HepG2 (cell line): ENCODE data around the gene ATG2A. TPM values are rescaled to one million over a fixed set of nuclear protein-coding genes. Genes with fewer than 3 reads are reported as not detected.

Experiments used
- ARID4A ChIP-seq: sonication (generic); formaldehyde crosslinking; IDR thresholded peaks from 2 replicates; pipeline ENCODE4 v1.5.0; 2020; ENCODE audit warnings: mild to moderate bottlenecking, missing genetic modification reagents, borderline replicate concordance
- ATF7 ChIP-seq, 2 experiments: fragments of 450-650 bp in 1 of 2; sonication (generic) in 1 of 2; formaldehyde crosslinking in 1 of 2; IDR thresholded peaks; 2 replicates each; pipeline versions ENCODE4 v1.4.0 to v1.6.1; 2016 to 2020; ENCODE audit warnings: antibody characterized with exemption in 1 of 2, mild to moderate bottlenecking in 1 of 2, missing genetic modification reagents in 1 of 2
- CEBPB ChIP-seq: IDR thresholded peaks from 2 replicates; pipeline ENCODE4 v1.6.1; 2011; ENCODE audit warnings: low read depth, low read length, improper control_type of control experiment, borderline replicate concordance
- CENPT ChIP-seq: sonication (generic); formaldehyde crosslinking; IDR thresholded peaks from 2 replicates; pipeline ENCODE4 v1.8.0; 2022; ENCODE audit warnings: low read depth, mild to moderate bottlenecking, moderate library complexity, missing genetic modification reagents
- DRAP1 ChIP-seq: IDR thresholded peaks from 2 replicates; pipeline ENCODE4 v1.6.1; 2016; ENCODE audit warnings: missing genetic modification reagents, missing compliant biosample characterization
- HMGA1 ChIP-seq: sonication (generic); formaldehyde crosslinking; conservative IDR thresholded peaks from 2 replicates; pipeline ENCODE4 v1.4.0; 2020; ENCODE audit warnings: missing genetic modification reagents
- MAX ChIP-seq: IDR thresholded peaks from 2 replicates; pipeline ENCODE4 v1.6.1; 2012; ENCODE audit warnings: inconsistent platforms
- MEIS2 ChIP-seq: sonication (generic); formaldehyde crosslinking; IDR thresholded peaks from 2 replicates; pipeline ENCODE4 v1.9.0; 2021; ENCODE audit warnings: mild to moderate bottlenecking, missing genetic modification reagents
- NR1H2 ChIP-seq: sonication (generic); formaldehyde crosslinking; IDR thresholded peaks from 2 replicates; pipeline ENCODE4 v1.8.1; 2022; ENCODE audit warnings: low read depth, missing genetic modification reagents, borderline replicate concordance
- PAWR ChIP-seq: sonication (generic); formaldehyde crosslinking; IDR thresholded peaks from 2 replicates; pipeline ENCODE4 v1.4.0; 2020; ENCODE audit warnings: missing genetic modification reagents, mild to moderate bottlenecking, borderline replicate concordance
- PRDM4 ChIP-seq: sonication (generic); formaldehyde crosslinking; IDR thresholded peaks from 2 replicates; pipeline ENCODE4 v1.9.0; 2021; ENCODE audit warnings: missing genetic modification reagents, borderline replicate concordance
- TCF7L2 ChIP-seq: IDR thresholded peaks from 2 replicates; pipeline ENCODE4 v1.6.1; 2011; ENCODE audit warnings: mild to moderate bottlenecking, low read depth, low read length, moderate library complexity
- U2AF2 ChIP-seq: fragments of 200-400 bp; formaldehyde crosslinking; IDR thresholded peaks from 2 replicates; pipeline ENCODE4 v1.6.1; 2017; ENCODE audit warnings: low read depth, mild to moderate bottlenecking, low read length
- ZNF296 ChIP-seq: sonication (generic); formaldehyde crosslinking; conservative IDR thresholded peaks from 2 replicates; pipeline ENCODE4 v1.5.0; 2020; ENCODE audit warnings: mild to moderate bottlenecking, missing genetic modification reagents
- ZNF329 ChIP-seq: sonication (generic); formaldehyde crosslinking; IDR thresholded peaks from 2 replicates; pipeline ENCODE4 v1.9.0; 2021; ENCODE audit warnings: low read depth, mild to moderate bottlenecking, missing genetic modification reagents
- ZNF543 ChIP-seq: sonication (generic); formaldehyde crosslinking; IDR thresholded peaks from 2 replicates; pipeline ENCODE4 v1.4.0; 2020; ENCODE audit warnings: mild to moderate bottlenecking, missing genetic modification reagents
- ZNF605 ChIP-seq: sonication (generic); formaldehyde crosslinking; IDR thresholded peaks from 2 replicates; pipeline ENCODE4 v1.8.0; 2022; ENCODE audit warnings: mild to moderate bottlenecking, missing genetic modification reagents
- ZNF616 ChIP-seq: sonication (generic); formaldehyde crosslinking; IDR thresholded peaks from 2 replicates; pipeline ENCODE4 v1.5.0; 2020; ENCODE audit warnings: low read depth, mild to moderate bottlenecking, missing genetic modification reagents
- ZSCAN9 ChIP-seq: IDR thresholded peaks from 2 replicates; pipeline ENCODE4 v1.6.1; 2016; ENCODE audit warnings: borderline replicate concordance
- polyA plus RNA-seq, 8 experiments: library from polyadenylated mRNA; depleted of rRNA in 3 of 8; stranded (reverse) in 7 of 8; unstranded in 1 of 8; fragments of >200 nt; fragmentation: Illumina TruSeq in 4 of 8; extraction: Trizol in 4 of 8; gene quantifications; 2 replicates each; pipeline versions ENCODE4 v1.2.1 to v1.2.3, GENCODE V29; 2011 to 2016; ENCODE audit warnings: low read depth in 4 of 8, missing spikeins in 1 of 8, mixed read lengths in 1 of 8; ENCODE audit not compliant: insufficient read depth in 1 of 8
- total RNA-seq, 5 experiments: library from RNA; depleted of rRNA; stranded (reverse); fragments of >200 nt; fragmentation: Illumina TruSeq; extraction: Trizol; gene quantifications; 2 replicates each; pipeline ENCODE4 v1.2.3, GENCODE V29; 2016; ENCODE audit warnings: low read depth in 1 of 5
- TF ChIP-seq, protein P1 (sequence below): sonication (generic); formaldehyde crosslinking; IDR thresholded peaks from 2 replicates; pipeline ENCODE4 v1.8.0; 2022; ENCODE audit warnings: missing genetic modification reagents, mild to moderate bottlenecking, moderate library complexity, borderline replicate concordance

ATG2A gene
- total and polyA plus RNA-seq, 2 of the 13 experiments (the other 11 are each of a cell fraction or from before 2014, with no cell fraction given) = 6.7 to 8.0 TPM

DNA sequence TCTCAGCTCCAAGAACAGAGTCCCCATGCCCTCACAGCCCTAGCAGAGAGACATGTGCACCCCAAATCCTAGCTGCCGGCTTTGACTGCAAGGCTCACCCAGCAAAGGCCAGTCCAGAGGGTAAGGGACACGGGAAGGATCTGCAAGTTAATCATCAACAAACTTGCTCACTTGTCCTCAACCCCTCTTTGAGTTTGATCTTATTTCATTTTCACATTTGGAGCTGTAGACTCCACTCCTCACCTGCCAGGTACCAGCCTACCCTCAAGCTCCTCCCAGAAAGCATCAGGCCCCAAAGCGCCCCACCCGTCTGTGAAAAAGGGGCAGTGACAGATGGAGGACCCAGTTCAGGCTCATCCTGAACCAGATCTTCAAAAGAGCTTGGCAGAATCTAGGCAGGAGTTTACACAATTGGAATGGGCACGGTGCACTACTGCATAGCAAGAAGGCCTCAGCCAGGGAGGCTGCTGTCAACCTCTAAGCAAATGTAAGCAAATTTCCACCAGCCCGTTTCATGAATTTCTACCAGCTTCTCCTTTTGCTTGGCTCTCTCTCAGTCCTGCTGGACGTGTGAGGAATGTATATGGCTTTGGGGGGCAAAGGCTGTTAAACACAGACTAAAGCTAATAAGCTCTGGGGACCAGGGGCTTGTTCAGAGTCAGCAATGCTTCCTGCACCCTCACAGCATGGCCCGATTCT lies 44.1 kb downstream of the ATG2A start (continued):
- no peak for TF ChIP-seq CENPT (CRISPR knock-in tag)
- TF ChIP-seq ZNF543 (CRISPR knock-in tag) = no peak
- TF ChIP-seq U2AF2 = no peak
- TF ChIP-seq NR1H2 (CRISPR knock-in tag) = no peak
- no peak for TF ChIP-seq ZNF616
- TF ChIP-seq HMGA1 (CRISPR knock-in tag) = no peak
- no peak for TF ChIP-seq ZNF296
- TF ChIP-seq, protein P1, sequence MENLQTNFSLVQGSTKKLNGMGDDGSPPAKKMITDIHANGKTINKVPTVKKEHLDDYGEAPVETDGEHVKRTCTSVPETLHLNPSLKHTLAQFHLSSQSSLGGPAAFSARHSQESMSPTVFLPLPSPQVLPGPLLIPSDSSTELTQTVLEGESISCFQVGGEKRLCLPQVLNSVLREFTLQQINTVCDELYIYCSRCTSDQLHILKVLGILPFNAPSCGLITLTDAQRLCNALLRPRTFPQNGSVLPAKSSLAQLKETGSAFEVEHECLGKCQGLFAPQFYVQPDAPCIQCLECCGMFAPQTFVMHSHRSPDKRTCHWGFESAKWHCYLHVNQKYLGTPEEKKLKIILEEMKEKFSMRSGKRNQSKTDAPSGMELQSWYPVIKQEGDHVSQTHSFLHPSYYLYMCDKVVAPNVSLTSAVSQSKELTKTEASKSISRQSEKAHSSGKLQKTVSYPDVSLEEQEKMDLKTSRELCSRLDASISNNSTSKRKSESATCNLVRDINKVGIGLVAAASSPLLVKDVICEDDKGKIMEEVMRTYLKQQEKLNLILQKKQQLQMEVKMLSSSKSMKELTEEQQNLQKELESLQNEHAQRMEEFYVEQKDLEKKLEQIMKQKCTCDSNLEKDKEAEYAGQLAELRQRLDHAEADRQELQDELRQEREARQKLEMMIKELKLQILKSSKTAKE (CRISPR knock-in tag) = no peak
- no peak for TF ChIP-seq DRAP1 (CRISPR knock-in tag)
- 0 out of 2 replicates have a peak, but pooled peaks have one; percentile 24 for TF ChIP-seq ZNF605 (CRISPR knock-in tag)
- TF ChIP-seq ARID4A (CRISPR knock-in tag) = 0 out of 2 replicates have a peak, but pooled peaks have one; percentile 45
- 0 out of 2 replicates have a peak, but pooled peaks have one; percentile 27 for TF ChIP-seq MAX
- no peak for TF ChIP-seq TCF7L2
- no peak for TF ChIP-seq ZSCAN9 (CRISPR knock-in tag)
- TF ChIP-seq ATF7 (IDR thresholded peaks at IDR 0.05) = no peak
- no peak for TF ChIP-seq ATF7 (CRISPR knock-in tag; IDR thresholded peaks at IDR 0.05)
- no peak for TF ChIP-seq PRDM4 (CRISPR knock-in tag)
- TF ChIP-seq ZNF329 (CRISPR knock-in tag) = no peak
- TF ChIP-seq MEIS2 = no peak
- TF ChIP-seq PAWR = no peak
- TF ChIP-seq CEBPB = no peak
